Activated CD4-positive, alpha-beta T cell treated with anti-CD3 and anti-CD28 coated beads for 1 hour (primary cell): ENCODE results near the gene C10orf88.
A peak's percentile ranks its signal among the peaks of the same experiment; 100 is the strongest.
"Not testable (repeated sequence)": the region's sequence is repeated elsewhere in the genome, so short reads cannot be mapped to it uniquely, and the experiment has no call there.

Experiments used
- DNase-seq: peaks from one replicate; pipeline ENCODE4 v3.0.0-alpha.2; 2020

C10orf88 gene

DNA sequence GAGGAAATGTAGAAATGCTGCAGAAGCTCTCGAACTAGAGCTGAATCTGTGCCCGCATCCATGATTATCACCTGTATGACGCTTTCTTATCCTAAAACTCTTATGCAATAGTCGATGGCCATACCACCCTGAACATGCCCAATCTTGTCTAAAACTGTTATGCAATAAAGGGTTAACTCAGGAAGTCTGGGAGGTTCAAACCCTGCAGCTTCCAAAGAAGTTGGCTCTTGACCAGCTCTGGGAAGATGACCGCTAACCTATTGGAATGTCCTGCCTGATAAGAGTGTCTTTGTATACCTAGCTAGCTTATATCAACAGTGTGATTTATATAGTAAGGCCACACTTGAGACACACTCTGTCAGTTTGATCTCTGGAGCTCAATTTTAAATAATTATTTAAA, 3.4 kb upstream of the C10orf88 start:
- DNase-seq: no peak

DNA sequence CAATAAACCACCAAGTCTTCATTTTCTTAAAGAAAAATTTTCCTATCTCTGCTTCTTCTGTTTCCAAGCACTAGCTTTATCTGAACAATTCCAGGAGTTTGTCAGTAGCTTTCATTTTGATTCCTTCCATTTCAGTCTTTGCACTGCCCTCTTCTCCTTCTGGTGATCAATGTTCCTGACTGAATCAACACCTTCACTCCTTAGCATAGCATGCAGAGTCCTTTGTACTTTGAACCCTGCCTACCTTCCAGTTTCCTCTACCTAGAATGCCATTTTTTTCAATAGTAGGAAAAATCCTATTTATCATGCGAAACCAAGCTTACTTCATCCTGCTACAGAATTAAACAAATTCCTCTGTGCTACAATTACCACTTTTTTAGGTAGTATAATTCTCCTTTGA, 1.9 kb upstream of the C10orf88 start:
- no peak for DNase-seq

DNA sequence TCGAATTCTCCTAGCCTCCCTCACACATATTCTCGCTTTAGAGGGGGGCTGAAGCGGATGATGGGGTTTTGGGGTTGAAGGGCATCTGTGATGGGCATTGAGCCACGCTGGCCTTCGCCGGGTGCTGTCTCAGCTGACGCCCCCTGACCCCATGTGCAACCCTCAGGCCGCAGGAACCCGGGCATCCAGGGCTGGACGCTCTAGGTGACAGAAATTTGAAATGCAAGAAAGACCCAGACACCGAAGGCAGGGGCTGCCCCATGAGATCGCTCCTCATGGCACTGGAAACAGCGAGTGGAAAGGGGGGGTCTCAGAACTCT, 664 bp upstream of the C10orf88 start:
- DNase-seq: no peak

DNA sequence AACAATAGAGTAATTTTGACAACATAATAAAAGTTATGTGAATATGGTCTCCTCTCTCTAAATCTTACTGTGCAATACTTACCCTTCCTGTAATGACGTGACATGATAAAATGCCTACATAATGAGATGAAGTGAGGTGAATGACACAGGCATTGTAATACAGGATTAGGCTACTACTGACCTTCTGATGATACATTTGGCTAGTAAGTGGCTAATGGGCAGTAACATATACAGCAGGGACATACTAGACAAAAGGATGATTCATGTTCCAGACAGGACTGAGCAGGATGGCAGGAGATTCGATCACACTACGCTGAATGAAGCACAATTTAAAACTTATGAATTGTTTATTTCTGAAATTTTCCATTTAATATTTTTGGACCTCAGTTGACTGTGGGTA, 4.7 kb downstream of the C10orf88 start:
- DNase-seq: no peak

DNA sequence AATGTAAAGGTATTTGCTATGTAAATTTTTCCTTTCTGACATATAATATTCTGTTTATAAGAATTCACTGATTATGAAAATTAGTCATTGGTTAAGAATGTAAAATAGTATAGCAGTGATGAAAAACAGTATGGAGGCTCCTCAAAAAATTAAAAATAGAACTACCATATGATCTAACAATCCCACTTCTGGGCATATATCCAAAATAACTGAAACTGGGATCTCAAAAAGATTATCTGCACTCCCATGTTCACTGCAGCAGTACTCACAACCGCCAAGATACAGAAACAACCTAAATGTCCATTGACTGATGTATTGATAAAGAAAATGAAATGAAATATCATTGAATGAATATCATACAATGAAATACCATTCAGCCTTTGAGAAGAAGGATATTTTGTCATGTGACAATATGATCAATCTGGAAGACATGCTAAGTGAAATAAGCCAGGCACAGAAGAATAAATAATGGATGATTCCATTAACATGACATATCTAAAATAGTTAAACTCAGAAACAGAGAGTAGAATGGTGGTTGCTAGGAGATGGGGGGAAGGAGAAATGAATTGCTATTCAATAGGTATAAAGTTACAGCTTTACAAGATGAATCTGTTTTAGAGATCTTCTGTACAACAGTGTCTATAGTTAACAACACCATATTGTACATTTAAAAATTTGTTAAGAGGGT, 14.0 kb downstream of the C10orf88 start:
- DNase-seq: no peak

DNA sequence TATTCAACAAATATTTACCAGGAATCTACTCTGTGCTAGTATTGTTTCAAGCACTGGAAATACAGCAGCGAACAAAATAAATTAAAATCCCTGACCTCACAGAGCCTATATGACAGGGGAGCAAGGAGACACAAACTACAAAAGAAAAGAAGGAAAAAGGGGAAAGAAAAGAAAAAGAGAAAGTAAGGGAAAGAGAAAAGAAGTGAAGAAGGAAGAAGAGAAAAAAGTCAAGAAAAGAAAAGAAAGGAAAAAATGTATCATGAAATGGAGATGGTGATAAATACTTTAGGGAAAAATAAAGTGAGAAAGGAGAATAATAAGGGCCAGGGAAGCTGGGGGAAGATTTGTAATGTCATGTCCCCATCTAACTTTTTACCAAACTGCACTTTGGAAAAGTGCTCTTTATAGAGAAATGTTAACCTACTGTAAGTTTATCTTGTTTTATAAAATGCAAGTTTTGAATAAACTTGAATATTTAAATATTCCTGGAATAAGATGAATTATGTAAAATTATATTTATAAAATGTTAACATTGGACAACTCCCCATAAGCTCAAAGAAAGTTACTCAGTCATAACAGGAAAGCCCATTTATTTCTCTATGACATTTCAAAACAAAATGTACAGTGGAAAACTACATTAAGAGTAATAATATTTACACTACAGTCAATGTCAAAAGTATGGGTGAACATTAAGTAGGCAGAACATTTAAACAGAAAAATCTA, 14.7 kb downstream of the C10orf88 start:
- DNase-seq: no peak

DNA sequence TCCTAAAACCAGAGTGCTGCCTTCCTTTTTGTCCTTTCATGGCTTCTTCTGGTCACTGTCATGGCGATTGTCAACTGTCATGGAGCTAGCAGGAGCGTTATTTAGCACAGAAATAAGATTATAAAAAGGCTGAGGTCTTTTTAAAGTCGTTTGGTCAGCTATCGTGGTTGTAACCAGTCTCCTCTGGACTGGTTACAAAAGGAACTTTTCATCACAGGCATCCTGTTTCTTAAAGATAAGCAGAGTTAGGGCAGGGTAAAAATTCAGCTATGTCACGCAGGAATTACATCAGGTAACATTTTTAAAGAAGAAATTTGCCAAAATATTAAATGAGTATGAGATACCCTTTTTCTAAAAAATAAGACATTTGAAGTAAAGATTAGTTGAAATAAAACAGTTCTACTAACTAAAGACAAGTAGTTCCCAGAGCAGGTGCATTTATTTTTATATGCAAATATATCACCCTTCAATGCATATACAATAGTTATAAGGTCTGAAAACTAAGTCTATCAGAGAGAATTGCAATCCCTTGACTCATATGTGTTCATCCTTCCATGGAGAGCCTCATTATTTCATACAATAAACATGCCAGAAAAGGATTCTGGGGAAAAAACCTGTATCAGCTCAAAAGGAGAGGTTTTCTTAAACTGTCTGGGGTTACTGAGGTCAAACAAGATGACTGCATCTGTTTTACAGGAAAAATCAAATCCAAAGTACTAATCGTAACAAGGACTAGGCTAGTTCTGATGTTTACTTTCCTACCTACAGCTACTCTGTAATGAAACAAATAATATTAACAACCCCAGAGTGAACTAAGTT, 22.7 kb downstream of the C10orf88 start:
- DNase-seq: no peak

DNA sequence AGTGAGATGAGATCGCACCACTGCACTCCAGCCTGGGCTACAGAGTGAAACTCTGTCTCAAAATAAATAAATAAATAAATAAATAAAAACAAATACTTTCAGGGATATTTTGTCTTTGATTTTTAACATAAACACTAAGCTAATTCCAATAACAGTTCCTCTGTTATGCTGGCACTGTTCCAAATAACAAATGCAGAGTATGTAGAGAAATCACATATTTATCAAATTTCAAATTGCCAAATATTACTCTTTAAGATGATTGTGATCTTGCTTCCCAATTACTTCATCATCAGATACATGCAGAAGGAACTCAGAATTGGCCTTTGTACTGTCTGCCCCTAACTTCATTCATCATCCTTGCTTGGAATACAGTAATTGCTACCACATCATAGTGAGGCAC, 23.9 kb downstream of the C10orf88 start:
- DNase-seq: no peak

DNA sequence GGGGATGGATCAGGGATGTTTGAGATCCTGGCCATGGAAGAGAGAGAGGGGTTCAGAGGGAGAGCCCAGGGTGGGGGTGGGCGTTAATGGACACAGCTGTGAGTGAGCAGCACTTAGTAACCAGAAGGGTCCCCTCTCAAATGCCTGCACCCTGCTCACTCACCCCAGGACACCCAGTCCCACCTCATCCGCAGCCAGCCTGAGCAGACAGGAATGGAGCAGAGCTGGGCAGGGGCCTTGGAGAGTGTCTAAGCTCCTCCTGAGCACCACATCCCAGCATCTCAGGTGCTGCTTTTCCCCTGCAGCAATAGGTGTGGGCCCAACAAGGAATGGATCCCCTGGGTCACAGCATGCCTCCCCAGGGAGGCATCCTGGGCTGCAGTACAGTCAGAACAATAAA, 38.3 kb downstream of the C10orf88 start:
- DNase-seq: no peak

DNA sequence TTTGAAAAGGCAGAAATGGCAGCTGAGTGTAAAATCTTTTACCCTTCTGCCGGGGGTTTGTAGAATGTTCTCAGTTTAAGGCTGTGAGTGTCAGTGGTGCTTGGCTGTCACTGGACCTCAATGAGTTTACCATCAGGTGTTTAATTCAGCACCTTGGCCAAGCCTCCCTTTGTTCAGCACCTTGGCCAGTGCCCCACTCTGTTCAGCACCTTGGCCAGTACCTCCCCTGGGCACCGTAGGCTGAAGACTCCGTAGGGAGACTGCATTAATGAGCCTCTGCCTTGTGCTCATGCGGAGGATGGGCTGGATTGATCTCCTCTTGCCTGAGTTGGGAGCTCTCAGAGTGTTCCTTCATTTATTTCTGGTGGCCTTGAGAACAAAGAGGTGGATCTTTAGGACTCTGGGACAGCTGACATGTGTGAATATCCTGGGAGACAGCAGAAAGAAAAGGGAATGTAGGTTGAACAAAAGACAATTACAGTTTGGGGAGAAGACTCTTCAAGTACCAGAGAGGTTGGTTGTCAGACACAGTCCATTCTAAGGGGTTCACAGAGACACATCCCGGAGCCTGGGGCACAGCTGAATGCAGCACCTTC, 42.0 kb downstream of the C10orf88 start:
- peak; percentile 19 for DNase-seq

DNA sequence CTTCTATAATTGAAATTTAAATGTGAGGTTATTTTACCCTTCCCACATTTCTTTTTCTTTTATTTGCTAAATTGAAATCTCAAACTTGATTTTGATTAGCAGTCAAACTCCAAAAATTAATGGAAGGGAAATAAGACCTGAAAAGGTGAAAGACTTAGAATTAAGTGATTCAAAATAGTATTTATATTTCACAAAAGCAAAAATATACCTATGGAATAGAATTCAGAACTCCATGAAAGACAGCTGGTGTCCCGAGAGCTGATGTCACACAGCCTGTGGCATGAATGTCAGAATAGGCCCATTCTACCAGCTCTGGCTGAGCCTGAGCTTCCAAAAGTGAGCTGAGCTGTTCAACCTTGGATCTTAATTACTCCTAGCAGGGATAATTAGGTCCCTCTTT, 43.7 kb downstream of the C10orf88 start, which contains the start of gene FAM24A:
Gene FAM24A (plus strand): TSS at position 301 of the 400 bp plus-strand sequence. CDS start 1,025 bp downstream, outside the sequence.
- no peak for DNase-seq

DNA sequence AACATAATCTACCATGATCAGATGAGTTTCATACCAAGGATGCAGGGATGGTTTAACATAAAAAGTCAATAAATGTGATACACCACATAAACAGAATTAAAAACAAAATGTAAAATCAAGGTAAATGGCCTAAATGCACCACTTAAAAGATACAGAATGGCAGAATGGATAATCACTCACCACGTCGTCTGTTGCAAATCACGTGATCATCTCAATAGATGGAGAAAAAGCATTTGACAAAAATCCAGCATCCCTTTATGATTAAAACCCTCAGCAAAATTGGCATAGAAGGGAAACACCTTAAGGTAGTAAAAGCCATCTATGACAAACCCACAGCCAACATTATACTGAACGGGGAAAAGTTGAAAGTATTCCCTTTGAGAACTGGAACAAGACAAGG, 50.2 kb downstream of the C10orf88 start:
- DNase-seq: not testable (repeated sequence)

DNA sequence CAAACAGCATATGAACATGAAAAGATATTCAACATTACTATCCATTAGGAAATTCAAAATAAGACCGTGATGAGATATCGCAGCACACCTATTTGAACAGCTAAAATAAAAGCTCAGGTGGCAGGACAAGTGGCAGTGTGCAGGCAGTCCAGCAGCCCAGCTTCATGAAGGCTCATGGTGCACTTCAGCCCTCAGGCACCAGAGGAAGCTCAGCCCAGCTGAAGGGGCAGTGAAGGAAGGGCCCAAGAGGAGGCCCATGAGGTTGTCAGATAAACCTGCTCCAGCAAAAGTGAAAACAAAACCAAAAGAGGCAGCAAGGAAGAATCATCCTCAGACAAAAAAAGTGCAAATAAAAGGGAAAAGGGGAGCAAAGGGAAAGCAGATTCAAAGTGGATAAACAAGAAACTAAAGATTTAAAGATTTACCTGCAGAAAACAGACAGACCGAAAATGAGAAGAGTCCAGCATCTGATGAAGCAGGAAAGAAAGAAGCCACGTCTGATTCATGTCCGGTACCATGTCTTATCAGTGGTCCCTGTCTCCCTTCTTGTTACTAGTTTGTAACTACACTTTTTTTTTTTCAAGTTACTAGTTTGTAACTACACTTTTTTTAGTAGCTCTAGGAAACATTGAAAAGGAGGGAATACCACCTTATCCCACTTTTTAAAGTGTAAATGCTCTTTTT, 59.6 kb downstream of the C10orf88 start:
- DNase-seq: no peak

DNA sequence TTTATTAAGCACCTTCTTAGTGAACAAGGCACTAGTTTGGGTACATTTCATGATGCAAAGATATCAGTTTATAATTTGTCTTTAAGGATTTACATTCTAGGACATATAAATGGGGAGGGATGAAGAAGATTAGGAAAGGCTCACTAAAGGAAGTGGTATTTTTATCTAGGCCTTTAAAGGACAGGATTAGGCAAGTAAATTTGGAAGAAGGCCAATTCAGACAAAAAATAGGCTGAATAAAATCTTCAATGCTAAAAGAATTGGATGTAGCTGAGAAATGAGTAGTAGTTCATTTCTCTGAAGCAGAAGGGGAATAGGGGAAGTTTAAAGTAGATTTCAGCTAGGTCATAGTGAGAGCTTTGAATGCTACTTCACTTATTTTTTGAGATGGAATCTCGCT, 69.9 kb downstream of the C10orf88 start:
- DNase-seq: no peak

DNA sequence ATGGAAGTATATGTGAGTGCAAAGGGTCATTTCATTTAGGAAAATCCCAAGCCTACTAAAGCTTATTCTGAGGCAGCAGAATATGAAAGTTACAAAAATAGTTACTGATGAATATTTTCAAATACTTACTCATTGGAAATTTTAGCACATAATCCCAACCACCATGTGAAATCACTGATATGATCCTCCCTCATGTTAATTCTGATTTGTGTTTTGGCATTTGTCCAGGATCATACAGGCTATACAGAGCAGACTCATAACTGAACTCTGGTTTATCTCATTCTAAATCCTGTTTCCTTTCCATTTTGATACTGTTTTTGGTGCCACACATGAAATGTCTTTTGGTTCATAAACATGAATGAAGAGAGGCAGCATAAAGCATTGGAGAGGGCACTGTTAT, 71.3 kb downstream of the C10orf88 start:
- no peak for DNase-seq
